Thoracic aorta (tissue), 2 donors: Measurements from ENCODE around the gene ODAD2. TPM values are rescaled to one million over a fixed set of nuclear protein-coding genes. Genes with fewer than 3 reads are reported as not detected.
"Not testable (repeated sequence)": the region's sequence is repeated elsewhere in the genome, so short reads cannot be mapped to it uniquely, and the experiment has no call there.

Experiments
- ATAC-seq: fragments of 150-250 bp; one replicate; pipeline ENCODE4 v1.8.0; 2017; ENCODE audit warnings: low read depth; ENCODE audit not compliant: insufficient number of reproducible peaks, low FRiP score
- DNase-seq: peaks from one replicate; pipeline ENCODE4 v3.0.0-alpha.2; 2020; ENCODE audit warnings: low spot score
- H3K27ac ChIP-seq, 2 donors: fragments of 200-600 bp; sonication (generic); 1 replicate in 1 of 2; 2 replicates in 1 of 2; pipeline ENCODE4 v1.5.1; 2016; ENCODE audit warnings: mild to moderate bottlenecking in 2 of 2, moderate library complexity in 2 of 2
- H3K27me3 ChIP-seq: fragments of 200-600 bp; sonication (generic); replicated peaks from 2 replicates; pipeline ENCODE4 v1.6.0; 2016; ENCODE audit warnings: mild to moderate bottlenecking; ENCODE audit not compliant: insufficient read depth
- H3K36me3 ChIP-seq: fragments of 200-600 bp; sonication (generic); one replicate; pipeline ENCODE4 v1.5.1; 2016
- H3K4me1 ChIP-seq, 2 donors: fragments of 200-600 bp; sonication (generic); 1 replicate in 1 of 2; 2 replicates in 1 of 2; pipeline versions ENCODE4 v1.5.1 to v1.6.0; 2016; ENCODE audit warnings: low read depth in 2 of 2, mild to moderate bottlenecking in 1 of 2; ENCODE audit not compliant: control insufficient read depth in 1 of 2
- H3K4me3 ChIP-seq: fragments of 200-600 bp; sonication (generic); 2 replicates; pipeline ENCODE4 v1.5.1; 2016; ENCODE audit warnings: mild to moderate bottlenecking
- H3K9me3 ChIP-seq: fragments of 200-600 bp; sonication (generic); 2 replicates; pipeline ENCODE4 v1.5.1; 2016
- total RNA-seq, 2 donors: library from RNA; depleted of rRNA; stranded (reverse); fragments of >200 nt; gene quantifications; one replicate each; pipeline versions ENCODE4 v1.1.0 to v1.2.3, GENCODE V29; 2016
- TF ChIP-seq, protein P1 (sequence below): fragments of 200-600 bp; sonication (generic); IDR thresholded peaks from one replicate; pipeline ENCODE4 v1.5.1; 2019; ENCODE audit warnings: antibody characterized with exemption

Gene ODAD2
- total RNA-seq, 2 donors from 2014 or later: 0.54 to 4.3 TPM

DNA sequence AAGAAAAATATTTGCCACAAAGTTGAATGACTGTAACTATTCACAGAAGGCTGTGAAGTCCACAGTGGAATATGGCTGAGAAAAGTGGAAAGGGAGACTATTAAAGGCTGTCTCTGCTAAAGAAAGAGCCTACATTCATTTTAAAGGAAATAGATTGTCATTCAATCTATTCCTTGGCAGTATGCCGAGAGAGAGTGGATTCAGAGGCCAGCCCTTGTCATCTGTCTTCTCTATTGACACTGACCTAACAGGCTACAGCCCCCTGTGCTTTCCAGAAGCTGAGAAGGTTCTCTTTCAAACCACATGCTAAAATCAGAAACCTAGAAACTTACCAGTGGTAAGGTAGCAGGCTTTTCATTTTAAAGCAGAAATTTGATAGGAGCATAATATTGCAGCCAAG lies 12.1 kb downstream of the ODAD2 start:
- no peak for DNase-seq
- Histone ChIP-seq H3K27ac (no peak overlapping the region), H3K9me3 (no peaks in the 10 kb centered on the region), H3K27me3 (no peaks in the 10 kb centered on the region), H3K4me1 (no peaks in the 10 kb centered on the region), H3K4me3 (no peak overlapping the region), H3K36me3 (no peaks in the 10 kb centered on the region)
- TF ChIP-seq, protein P1, sequence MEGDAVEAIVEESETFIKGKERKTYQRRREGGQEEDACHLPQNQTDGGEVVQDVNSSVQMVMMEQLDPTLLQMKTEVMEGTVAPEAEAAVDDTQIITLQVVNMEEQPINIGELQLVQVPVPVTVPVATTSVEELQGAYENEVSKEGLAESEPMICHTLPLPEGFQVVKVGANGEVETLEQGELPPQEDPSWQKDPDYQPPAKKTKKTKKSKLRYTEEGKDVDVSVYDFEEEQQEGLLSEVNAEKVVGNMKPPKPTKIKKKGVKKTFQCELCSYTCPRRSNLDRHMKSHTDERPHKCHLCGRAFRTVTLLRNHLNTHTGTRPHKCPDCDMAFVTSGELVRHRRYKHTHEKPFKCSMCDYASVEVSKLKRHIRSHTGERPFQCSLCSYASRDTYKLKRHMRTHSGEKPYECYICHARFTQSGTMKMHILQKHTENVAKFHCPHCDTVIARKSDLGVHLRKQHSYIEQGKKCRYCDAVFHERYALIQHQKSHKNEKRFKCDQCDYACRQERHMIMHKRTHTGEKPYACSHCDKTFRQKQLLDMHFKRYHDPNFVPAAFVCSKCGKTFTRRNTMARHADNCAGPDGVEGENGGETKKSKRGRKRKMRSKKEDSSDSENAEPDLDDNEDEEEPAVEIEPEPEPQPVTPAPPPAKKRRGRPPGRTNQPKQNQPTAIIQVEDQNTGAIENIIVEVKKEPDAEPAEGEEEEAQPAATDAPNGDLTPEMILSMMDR: no peak
- ATAC-seq: no peak

DNA sequence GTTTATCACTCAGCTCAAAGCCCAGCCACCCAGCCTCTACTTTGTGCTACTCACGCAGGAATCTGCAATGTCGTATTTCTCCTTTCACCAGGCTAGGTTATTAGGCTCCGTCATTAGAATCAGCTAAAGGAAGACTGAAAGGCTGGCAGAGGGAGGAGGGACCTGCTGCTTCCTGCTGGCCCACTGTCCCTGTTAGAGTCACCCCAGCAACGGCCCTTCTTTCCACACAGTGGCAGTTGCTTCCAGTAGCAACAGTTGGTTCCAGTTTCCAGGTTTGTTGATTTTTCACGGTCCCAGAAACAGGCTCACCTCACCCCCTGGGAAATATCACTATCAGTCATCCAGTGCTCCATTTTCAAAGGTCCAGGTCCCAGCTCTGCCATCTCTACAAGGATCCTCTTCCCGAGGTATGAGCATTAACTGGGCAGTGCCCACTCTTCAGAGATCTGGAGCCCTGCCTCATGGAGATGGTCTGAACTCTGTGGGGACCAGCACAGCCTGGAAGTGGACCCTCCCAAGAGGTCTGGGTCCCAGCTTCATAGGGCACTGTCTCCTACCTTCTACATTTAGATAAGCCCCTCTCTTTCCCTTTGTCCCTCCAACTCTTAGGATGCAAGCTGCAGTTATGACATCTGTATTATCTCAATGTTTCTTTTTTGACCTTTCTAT lies 15.9 kb downstream of the ODAD2 start:
- Histone ChIP-seq H3K9me3 (no peaks in the 10 kb centered on the region), H3K27me3 (no peaks in the 10 kb centered on the region), H3K27ac (no peak overlapping the region), H3K36me3 (no peaks in the 10 kb centered on the region), H3K4me1 (no peaks in the 10 kb centered on the region), H3K4me3 (no peak overlapping the region)
- ATAC-seq (no peak), DNase-seq (no peak)
- TF ChIP-seq, protein P1: no peak

DNA sequence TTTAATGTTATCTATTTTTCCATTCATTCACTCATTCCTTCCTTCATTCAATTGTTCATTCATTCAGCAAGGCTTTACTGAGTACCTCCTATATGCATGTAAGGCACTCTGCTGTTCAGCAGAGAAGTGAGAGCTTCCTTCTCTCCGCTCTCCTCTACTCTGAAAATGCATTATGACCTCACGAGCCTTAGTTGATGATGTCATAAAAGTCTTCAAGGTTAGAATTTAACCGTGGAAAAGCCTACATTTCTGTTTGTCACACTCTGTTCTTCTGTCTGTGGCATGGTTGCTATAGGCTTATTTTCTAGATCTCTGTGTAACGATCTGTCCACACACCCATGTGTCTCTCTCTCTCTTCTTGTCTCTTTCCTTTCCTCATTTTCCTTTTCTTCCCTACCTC lies 17.1 kb downstream of the ODAD2 start:
- DNase-seq (no peak), ATAC-seq (no peak)
- Histone ChIP-seq H3K27me3 (no peaks in the 10 kb centered on the region), H3K9me3 (no peaks in the 10 kb centered on the region), H3K27ac (no peak overlapping the region), H3K4me1 (no peaks in the 10 kb centered on the region), H3K36me3 (no peaks in the 10 kb centered on the region), H3K4me3 (no peak overlapping the region)
- TF ChIP-seq, protein P1: no peak

DNA sequence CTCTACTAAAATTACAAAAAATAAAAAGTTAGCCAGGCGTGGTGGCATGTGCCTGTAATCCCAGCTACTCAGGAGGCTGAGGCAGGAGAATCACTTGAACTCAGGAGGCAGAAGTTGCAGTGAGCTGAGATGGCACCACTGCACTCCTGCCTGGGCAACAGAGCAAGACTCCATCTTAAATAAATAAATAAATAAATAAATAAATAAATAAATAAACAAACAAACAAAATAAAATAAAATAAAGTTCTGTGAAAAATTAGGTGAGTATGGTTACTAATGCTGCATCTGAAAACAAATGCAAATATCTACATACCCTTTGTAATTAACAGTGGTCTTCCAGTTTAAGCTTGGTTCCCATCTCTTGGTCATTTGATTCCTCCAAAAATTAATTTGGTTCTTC lies 28.1 kb downstream of the ODAD2 start:
- ATAC-seq, H3K4me3 ChIP-seq, H3K27ac ChIP-seq, H3K9me3 ChIP-seq, H3K4me1 ChIP-seq, DNase-seq, H3K36me3 ChIP-seq, H3K27me3 ChIP-seq: not testable (repeated sequence)

DNA sequence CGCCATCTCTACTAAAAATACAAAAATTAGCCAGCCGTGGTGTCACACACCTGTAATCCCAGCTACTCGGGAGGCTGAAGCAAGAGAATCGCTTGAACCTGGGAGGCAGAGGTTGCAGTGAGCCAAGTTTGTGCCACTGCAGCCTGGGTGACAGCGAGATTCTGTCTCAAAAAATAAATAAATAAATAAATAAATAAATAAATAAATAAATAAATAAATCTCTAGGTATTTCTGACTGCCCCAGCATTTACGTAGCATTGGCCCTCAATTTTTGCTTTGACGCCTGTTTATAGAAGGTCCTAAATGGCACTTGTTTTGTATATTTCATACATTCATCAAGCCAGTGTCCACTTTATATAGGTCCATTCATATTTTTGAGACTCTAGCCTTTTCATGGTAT lies 28.9 kb downstream of the ODAD2 start:
- not testable (repeated sequence) for H3K27ac ChIP-seq, H3K4me3 ChIP-seq, H3K9me3 ChIP-seq, ATAC-seq, H3K4me1 ChIP-seq, H3K36me3 ChIP-seq, DNase-seq, H3K27me3 ChIP-seq

DNA sequence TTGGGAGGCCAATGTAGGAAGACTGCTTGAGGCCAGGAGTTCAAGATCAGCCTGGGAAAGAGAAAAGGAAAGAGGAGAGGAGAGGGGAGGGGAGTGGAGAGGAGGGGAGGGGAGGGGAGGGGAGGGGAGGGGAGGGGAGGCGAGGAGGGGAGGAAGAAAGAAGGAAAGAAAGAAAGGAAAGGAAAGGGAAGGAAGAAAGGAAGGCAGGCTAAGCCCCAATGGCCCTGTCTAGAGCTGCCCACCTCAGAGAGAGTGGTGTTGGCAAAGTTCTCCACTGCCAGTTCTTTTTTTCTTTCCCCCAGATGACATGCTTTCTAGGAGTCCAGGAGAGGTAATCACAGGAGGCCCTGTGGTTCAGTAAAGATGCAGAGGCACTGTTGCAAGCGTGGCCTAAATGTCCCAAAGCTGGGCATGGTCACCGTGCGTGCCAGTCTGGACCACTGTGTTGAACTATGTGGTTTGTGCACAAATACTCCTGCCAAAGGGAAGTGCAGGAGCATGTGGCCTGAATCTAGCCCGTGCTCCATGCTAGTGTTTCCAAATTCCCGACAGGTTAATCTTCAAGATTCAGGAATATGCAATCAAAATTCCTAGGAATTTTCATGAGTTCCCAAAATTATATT lies 39.7 kb downstream of the ODAD2 start:
- no peak overlapping the region for H3K27ac ChIP-seq
- no peaks in the 10 kb centered on the region for H3K4me1 ChIP-seq
- DNase-seq (no peak), ATAC-seq (no peak)
- H3K4me3 ChIP-seq: no peak overlapping the region
- H3K9me3 ChIP-seq: no peaks in the 10 kb centered on the region
- no peaks in the 10 kb centered on the region for H3K36me3 ChIP-seq
- TF ChIP-seq, protein P1: no peak
- no peaks in the 10 kb centered on the region for H3K27me3 ChIP-seq

DNA sequence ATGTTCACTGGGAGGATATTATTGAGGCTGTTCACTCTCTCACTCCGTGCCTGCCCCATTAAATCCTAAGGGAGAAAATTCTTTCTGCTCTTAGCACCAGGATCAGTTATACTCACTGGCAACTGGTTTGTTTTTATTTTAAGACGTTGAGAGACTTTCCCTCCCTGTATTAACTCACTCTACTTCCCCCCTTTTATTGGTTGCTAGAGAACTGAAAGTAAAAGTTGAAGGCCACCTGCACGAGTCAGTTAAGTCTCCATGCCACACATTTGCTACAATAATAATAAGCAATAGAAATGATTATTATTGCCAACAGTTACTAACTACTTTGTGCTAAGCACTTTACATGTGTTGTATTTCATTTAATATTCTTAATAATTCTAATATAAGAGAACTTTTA lies 40.5 kb downstream of the ODAD2 start:
- H3K27ac ChIP-seq, H3K36me3 ChIP-seq, ATAC-seq, H3K9me3 ChIP-seq, H3K4me1 ChIP-seq, H3K27me3 ChIP-seq, DNase-seq: not testable (repeated sequence)
- H3K4me3 ChIP-seq: peak overlapping the region; percentile 56
